HL-60/S4 treated with phorbol 12-myristate 13-acetate at 8.2 ng/mL for 4 days and 3 days (cell line): Measurements from ENCODE around the gene AMBRA1.
"Not testable (repeated sequence)": the region's sequence is repeated elsewhere in the genome, so short reads cannot be mapped to it uniquely, and the experiment has no call there.

Source experiments
- in situ Hi-C: fragments of 300-500 bp; cut with MboI; formaldehyde crosslinking; loops from 2 replicates; pipeline ENCODE4 v1.15.0; 2022; ENCODE audit warnings: low sequenced_read_pairs

The AMBRA1 gene

GRCh38 chr11:46615756-46616155, 21.9 kb upstream of the AMBRA1 start:
- in situ Hi-C loops: no loop called here

GRCh38 chr11:46612326-46612725, 18.5 kb upstream of the AMBRA1 start:
- in situ Hi-C loops: no loop called here

GRCh38 chr11:46611526-46612304, 17.9 kb upstream of the AMBRA1 start:
- in situ Hi-C loops: no loop called here

GRCh38 chr11:46609386-46609785, 15.6 kb upstream of the AMBRA1 start:
- in situ Hi-C loops: no loop called here

GRCh38 chr11:46607516-46607915, 13.7 kb upstream of the AMBRA1 start:
- in situ Hi-C loops: no loop called here

- in situ Hi-C loops: no loop called here
Observed at GRCh38 chr11:46604796-46605195, 11.0 kb upstream of the AMBRA1 start.

GRCh38 chr11:46603704-46604308, 10.0 kb upstream of the AMBRA1 start:
- in situ Hi-C loops: no loop called here

GRCh38 chr11:46601129-46601528, 7.3 kb upstream of the AMBRA1 start:
- in situ Hi-C loops: no loop called here

GRCh38 chr11:46600194-46600960, 6.6 kb upstream of the AMBRA1 start:
- in situ Hi-C loops: no loop called here

GRCh38 chr11:46599340-46600193, 5.7 kb upstream of the AMBRA1 start:
- in situ Hi-C loops: no loop called here

GRCh38 chr11:46597609-46598219, 3.9 kb upstream of the AMBRA1 start:
- in situ Hi-C loops: no loop called here

GRCh38 chr11:46597155-46597554, 3.3 kb upstream of the AMBRA1 start:
- in situ Hi-C loops: no loop called here

- in situ Hi-C loops: no loop called here
Observed at GRCh38 chr11:46594785-46595184, 962 bp upstream of the AMBRA1 start.

- in situ Hi-C loops: no loop called here
Observed at GRCh38 chr11:46594374-46594700, 514 bp upstream of the AMBRA1 start.

- in situ Hi-C loops: no loop called here
Observed at GRCh38 chr11:46590740-46591605, 2.9 kb downstream of the AMBRA1 start.

- in situ Hi-C loops: no loop called here
Observed at GRCh38 chr11:46588915-46589314, 4.9 kb downstream of the AMBRA1 start.

GRCh38 chr11:46588131-46588530, 5.7 kb downstream of the AMBRA1 start:
- in situ Hi-C loops: no loop called here

- in situ Hi-C loops: not testable (repeated sequence)
Observed at GRCh38 chr11:46583513-46583912, 10.3 kb downstream of the AMBRA1 start.

GRCh38 chr11:46582588-46582987, 11.2 kb downstream of the AMBRA1 start:
- in situ Hi-C loops: no loop called here

GRCh38 chr11:46577058-46577457, 16.8 kb downstream of the AMBRA1 start:
- in situ Hi-C loops: no loop called here
